ENCODE data around the gene RAB42. TPM values are rescaled to one million over a fixed set of nuclear protein-coding genes. Genes with fewer than 3 reads are reported as not detected.
A peak's percentile ranks its signal among the peaks of the same experiment; 100 is the strongest.

Gene RAB42
- total RNA-seq (10 to 100 TPM in 1 of 2 donors, 1 to 10 TPM in 1; 6.1 to 17.7 TPM), polyA plus RNA-seq (ENCODE audit: insufficient read length in 6 of 6) (1 to 10 TPM; 5.2 to 8.6 (median 6.4) TPM)
- long read RNA-seq, donor 1, transcript RAB42-202 (2 exons, 857 nt): major isoform, 6 of 7 reads
- long read RNA-seq, donor 1, partial matches to known transcripts: 0 of 7 reads
- long read RNA-seq, donor 1, other reads (novel, unspliced or antisense): 0 of 7 reads
- long read RNA-seq, donor 2, transcript RAB42-202 (2 exons, 857 nt): major isoform, 6 of 6 reads
- long read RNA-seq, donor 2, partial matches to known transcripts: 0 of 6 reads
- long read RNA-seq, donor 2, other reads (novel, unspliced or antisense): 0 of 6 reads
- long read RNA-seq, donor 3, partial matches to known transcripts: 0 of 4 reads
- long read RNA-seq, donor 3, other reads (novel, unspliced or antisense): 0 of 4 reads
- long read RNA-seq, donor 4, transcript RAB42-202 (2 exons, 857 nt): major isoform, 12 of 14 reads
- long read RNA-seq, donor 4, partial matches to known transcripts: 0 of 14 reads
- long read RNA-seq, donor 4, other reads (novel, unspliced or antisense): 1 of 14 reads
- long read RNA-seq, donor 5, partial matches to known transcripts: 14 of 42 reads
- long read RNA-seq, donor 5, other reads (novel, unspliced or antisense): 24 of 42 reads
- long read RNA-seq, donor 6, partial matches to known transcripts: 7 of 29 reads
- long read RNA-seq, donor 6, other reads (novel, unspliced or antisense): 20 of 29 reads
- long read RNA-seq, donor 7, partial matches to known transcripts: 0 of 2 reads
- long read RNA-seq, donor 7, other reads (novel, unspliced or antisense): 0 of 2 reads
- long read RNA-seq, donor 8, partial matches to known transcripts: 0 of 3 reads
- long read RNA-seq, donor 8, other reads (novel, unspliced or antisense): 0 of 3 reads
- long read RNA-seq, donor 9: 0 reads
- long read RNA-seq, donor 10, transcript RAB42-202 (2 exons, 857 nt): major isoform, 43 of 46 reads
- long read RNA-seq, donor 10, partial matches to known transcripts: 0 of 46 reads
- long read RNA-seq, donor 10, other reads (novel, unspliced or antisense): 2 of 46 reads
- long read RNA-seq, donor 11, partial matches to known transcripts: 0 of 1 reads
- long read RNA-seq, donor 11, other reads (novel, unspliced or antisense): 0 of 1 reads
- long read RNA-seq, donor 12, partial matches to known transcripts: 0 of 3 reads
- long read RNA-seq, donor 12, other reads (novel, unspliced or antisense): 0 of 3 reads

GRCh38 chr1:28591708-28592320 lies at the start of gene RAB42:
RAB42 (plus strand) TSS chr1:28592265; CDS start chr1:28592512, 247 bp downstream.
- H3K27me3 ChIP-seq: no peaks in the 10 kb centered on the region
- ATAC-seq (peak; percentile 80), DNase-seq (peak; percentile 50 to 83 (median 64))
- peaks cover 0 to 23% of the 10 kb centered on the region in 2 donors for H3K4me1 ChIP-seq
- H3K4me3 ChIP-seq: peak within 1 kb of the TSS; percentile 44 to 54
- peak within 1 kb of the TSS in 1 of 2 donors; percentile 7 for H3K27ac ChIP-seq
- H3K9me3 ChIP-seq: no peaks in the 10 kb centered on the region
- intact Hi-C loops (cut with DNase I): no loop called here
- TF ChIP-seq CTCF (IDR thresholded peaks at IDR 0.05): no peak
- H3K36me3 ChIP-seq: peaks cover 0 to 4% of the 10 kb centered on the region in 2 donors

GRCh38 chr1:28545246-28545628 lies 46.8 kb upstream of the RAB42 start:
- Histone ChIP-seq H3K27ac (no peak overlapping the region), H3K4me3 (no peak overlapping the region), H3K4me1 (no peaks in the 10 kb centered on the region), H3K27me3 (no peaks in the 10 kb centered on the region), H3K36me3 (no peaks in the 10 kb centered on the region), H3K9me3 (no peaks in the 10 kb centered on the region)
- TF ChIP-seq CTCF (IDR thresholded peaks at IDR 0.05): no peak
- intact Hi-C loops (cut with DNase I): no loop called here
- DNase-seq (no peak), ATAC-seq (no peak)

GRCh38 chr1:28548318-28548717 lies 43.7 kb upstream of the RAB42 start:
- H3K36me3 ChIP-seq: no peaks in the 10 kb centered on the region
- H3K27me3 ChIP-seq: no peaks in the 10 kb centered on the region
- peaks cover 0 to 7% of the 10 kb centered on the region in 2 donors for H3K4me1 ChIP-seq
- intact Hi-C loops (cut with DNase I): no loop called here
- H3K9me3 ChIP-seq: no peaks in the 10 kb centered on the region
- H3K4me3 ChIP-seq: no peak overlapping the region
- no peak for ATAC-seq
- DNase-seq: no peak
- H3K27ac ChIP-seq: no peak overlapping the region
- TF ChIP-seq CTCF (IDR thresholded peaks at IDR 0.05): no peak

GRCh38 chr1:28551381-28551780 lies 40.7 kb upstream of the RAB42 start:
- Histone ChIP-seq H3K4me3 (no peak overlapping the region), H3K27ac (no peak overlapping the region), H3K9me3 (no peaks in the 10 kb centered on the region), H3K36me3 (peaks cover 0 to 18% of the 10 kb centered on the region in 2 donors), H3K27me3 (no peaks in the 10 kb centered on the region), H3K4me1 (peaks cover 7 to 23% of the 10 kb centered on the region in 2 donors)
- no peak for TF ChIP-seq CTCF (IDR thresholded peaks at IDR 0.05)
- DNase-seq (no peak), ATAC-seq (no peak)
- intact Hi-C loops (cut with DNase I): no loop called here
